IMR-90 (cell line): Measurements from ENCODE around the gene AGTPBP1. TPM values are rescaled to one million over a fixed set of nuclear protein-coding genes. Genes with fewer than 3 reads are reported as not detected.

Experiments used
- ATAC-seq: fragments of 200-7000 bp; cut with Tn5 transposase; 2 replicates; pipeline ENCODE4 v1.9.1; 2020; ENCODE audit warnings: low read depth, mild to moderate bottlenecking, moderate library complexity
- BruUV-seq: library from RNA; stranded (reverse); fragments of 400-500 nt; replicated peaks from 2 replicates; lab custom pipeline; 2021; lab: Mats Ljungman, UMichigan
- CTCF ChIA-PET: fragments of 300-600 bp; formaldehyde crosslinking; extraction: SDS; loops from one replicate; lab custom pipeline; 2021; ENCODE audit warnings: antibody characterized with exemption; lab: Yijun Ruan, JAX
- POLR2A ChIA-PET: fragments of 300-600 bp; sonication (Branson Sonifier 250); formaldehyde crosslinking; loops from one replicate; lab custom pipeline; 2022; ENCODE audit warnings: antibody characterized with exemption; ENCODE audit not compliant: unreplicated experiment; lab: Charles Lee
- DNase-seq: peaks from one replicate; pipeline ENCODE4 v3.0.0; 2013
- H2AFZ ChIP-seq: replicated peaks from 2 replicates; pipeline ENCODE3; 2013; ENCODE audit warnings: low read length, mild to moderate bottlenecking; ENCODE audit not compliant: poor library complexity
- H2AK5ac ChIP-seq: 2 replicates; pipeline ENCODE4 v1.6.1; 2013; ENCODE audit warnings: low read depth, low read length, inconsistent platforms
- H2AK9ac ChIP-seq: replicated peaks from 2 replicates; pipeline ENCODE3; 2013; ENCODE audit warnings: mild to moderate bottlenecking, low read depth, low read length, moderate library complexity; ENCODE audit not compliant: poor library complexity
- H2BK120ac ChIP-seq: 2 replicates; pipeline ENCODE4 v1.6.1; 2013; ENCODE audit warnings: low read depth, low read length, inconsistent platforms
- H2BK15ac ChIP-seq: 3 replicates; pipeline ENCODE4 v1.6.1; 2013; ENCODE audit warnings: low read depth, low read length, inconsistent platforms
- H2BK20ac ChIP-seq: 2 replicates; pipeline ENCODE4 v1.6.1; 2013; ENCODE audit warnings: low read depth, mild to moderate bottlenecking, inconsistent platforms, low read length, moderate library complexity
- H2BK5ac ChIP-seq: 2 replicates; pipeline ENCODE4 v1.6.1; 2013; ENCODE audit warnings: mild to moderate bottlenecking, low read depth, low read length, inconsistent platforms; ENCODE audit not compliant: poor library complexity, severe bottlenecking
- H3K14ac ChIP-seq: replicated peaks from 2 replicates; pipeline ENCODE4 v1.6.1; 2013; ENCODE audit warnings: low read depth, low read length, inconsistent platforms
- H3K18ac ChIP-seq: 2 replicates; pipeline ENCODE4 v1.6.1; 2013; ENCODE audit warnings: low read depth, low read length, control low read depth
- H3K23ac ChIP-seq: 2 replicates; pipeline ENCODE4 v1.6.1; 2013; ENCODE audit warnings: low read depth, low read length, inconsistent platforms
- H3K27ac ChIP-seq: 2 replicates; pipeline ENCODE4 v1.5.1; 2013; ENCODE audit warnings: mild to moderate bottlenecking, control low read depth, low read length; ENCODE audit not compliant: insufficient read depth
- H3K27me3 ChIP-seq: 2 replicates; pipeline ENCODE4 v1.6.1; 2013; ENCODE audit warnings: low read length; ENCODE audit not compliant: control insufficient read depth, insufficient read depth
- H3K36me3 ChIP-seq: 2 replicates; pipeline ENCODE4 v1.6.1; 2013; ENCODE audit warnings: low read length, mixed read lengths; ENCODE audit not compliant: control insufficient read depth, insufficient read depth
- H3K4ac ChIP-seq: 2 replicates; pipeline ENCODE4 v1.6.1; 2013; ENCODE audit warnings: low read depth, low read length, inconsistent platforms
- H3K4me1 ChIP-seq: 2 replicates; pipeline ENCODE4 v1.6.1; 2013; ENCODE audit warnings: low read length, mixed read lengths; ENCODE audit not compliant: control insufficient read depth, insufficient read depth
- H3K4me2 ChIP-seq: 2 replicates; pipeline ENCODE4 v1.6.1; 2013; ENCODE audit warnings: low read depth, mild to moderate bottlenecking, control low read depth, low read length, moderate library complexity
- H3K4me3 ChIP-seq: 2 replicates; pipeline ENCODE4 v1.5.1; 2013; ENCODE audit warnings: low read depth, mild to moderate bottlenecking, control low read depth, low read length, moderate library complexity; ENCODE audit not compliant: insufficient read depth
- H3K56ac ChIP-seq: 2 replicates; pipeline ENCODE4 v1.6.1; 2013; ENCODE audit warnings: low read length, inconsistent platforms; ENCODE audit not compliant: insufficient read depth; ENCODE audit errors: extremely low read depth
- H3K79me1 ChIP-seq, 2 experiments: 2 replicates each; pipeline ENCODE4 v1.6.1; 2013; ENCODE audit warnings: low read length in 2 of 2, inconsistent platforms in 1 of 2, low read depth in 1 of 2
- H3K9ac ChIP-seq: 2 replicates; pipeline ENCODE4 v1.6.1; 2013; ENCODE audit warnings: low read depth, low read length, control low read depth
- H3K9me1 ChIP-seq: 2 replicates; pipeline ENCODE4 v1.6.1; 2013; ENCODE audit warnings: low read length, inconsistent platforms; ENCODE audit not compliant: insufficient read depth
- H3K9me3 ChIP-seq: 2 replicates; pipeline ENCODE4 v1.6.1; 2013; ENCODE audit warnings: low read length; ENCODE audit not compliant: control insufficient read depth, insufficient read depth
- H4K20me1 ChIP-seq: 2 replicates; pipeline ENCODE4 v1.6.1; 2013; ENCODE audit warnings: low read length, inconsistent platforms; ENCODE audit not compliant: insufficient read depth
- H4K5ac ChIP-seq: 2 replicates; pipeline ENCODE4 v1.6.1; 2013; ENCODE audit warnings: mild to moderate bottlenecking, low read depth, low read length, control low read depth
- H4K8ac ChIP-seq, 2 experiments: 2 replicates each; pipeline ENCODE4 v1.6.1; 2013; ENCODE audit warnings: low read depth in 2 of 2, low read length in 2 of 2, control low read depth in 1 of 2, inconsistent platforms in 1 of 2
- H4K91ac ChIP-seq: 2 replicates; pipeline ENCODE4 v1.6.1; 2013; ENCODE audit warnings: low read depth, low read length, inconsistent platforms; ENCODE audit not compliant: insufficient read depth
- BHLHE40 ChIP-seq: fragments of 150-350 bp; IDR thresholded peaks from 2 replicates; pipeline ENCODE4 v1.6.1; 2016; ENCODE audit warnings: mild to moderate bottlenecking, low read depth, low read length
- CEBPB ChIP-seq: IDR thresholded peaks from 2 replicates; pipeline ENCODE4 v1.6.1; 2012; ENCODE audit warnings: low read depth, low read length, improper control_type of control experiment
- CHD1 ChIP-seq: IDR thresholded peaks from 2 replicates; pipeline ENCODE4 v1.6.1; 2012; ENCODE audit warnings: low read depth, low read length, improper control_type of control experiment
- CTCF ChIP-seq: conservative IDR thresholded peaks from 2 replicates; pipeline ENCODE4 v1.5.1; 2012; ENCODE audit warnings: mild to moderate bottlenecking, low read depth, low read length, improper control_type of control experiment
- ELK1 ChIP-seq: fragments of 150-350 bp; IDR thresholded peaks from 2 replicates; pipeline ENCODE4 v1.6.1; 2016; ENCODE audit warnings: low read depth, mild to moderate bottlenecking, low read length, moderate library complexity, borderline replicate concordance
- FOS ChIP-seq: fragments of 150-350 bp; IDR thresholded peaks from 2 replicates; pipeline ENCODE4 v1.6.1; 2016; ENCODE audit warnings: low read depth, low read length
- MAFK ChIP-seq: IDR thresholded peaks from 2 replicates; pipeline ENCODE4 v1.6.1; 2012; ENCODE audit warnings: low read depth, low read length, improper control_type of control experiment
- MAZ ChIP-seq: IDR thresholded peaks from 2 replicates; pipeline ENCODE4 v1.6.1; 2012; ENCODE audit warnings: low read depth, mild to moderate bottlenecking, low read length, improper control_type of control experiment, moderate library complexity, borderline replicate concordance
- MXI1 ChIP-seq: IDR thresholded peaks from 2 replicates; pipeline ENCODE4 v1.6.1; 2012; ENCODE audit warnings: low read depth, mild to moderate bottlenecking, low read length, moderate library complexity, borderline replicate concordance
- NFE2L2 ChIP-seq: fragments of 150-350 bp; IDR thresholded peaks from 2 replicates; pipeline ENCODE4 v1.6.1; 2016; ENCODE audit warnings: low read depth, mild to moderate bottlenecking, low read length
- POLR2A ChIP-seq: IDR thresholded peaks from 2 replicates; pipeline ENCODE4 v1.6.1; 2012; ENCODE audit warnings: mild to moderate bottlenecking, low read depth, low read length
- RAD21 ChIP-seq: IDR thresholded peaks from 2 replicates; pipeline ENCODE4 v1.6.1; 2012; ENCODE audit warnings: low read length, improper control_type of control experiment
- RCOR1 ChIP-seq: IDR thresholded peaks from 2 replicates; pipeline ENCODE4 v1.6.1; 2012; ENCODE audit warnings: mild to moderate bottlenecking, low read length, improper control_type of control experiment; ENCODE audit not compliant: insufficient replicate concordance
- RFX5 ChIP-seq: IDR thresholded peaks from 2 replicates; pipeline ENCODE4 v1.8.0; 2012; ENCODE audit warnings: low read depth, mild to moderate bottlenecking, low read length, moderate library complexity
- SMC3 ChIP-seq: fragments of 150-350 bp; IDR thresholded peaks from 2 replicates; pipeline ENCODE4 v1.6.1; 2016; ENCODE audit warnings: low read depth, mild to moderate bottlenecking, antibody characterized with exemption, low read length, moderate library complexity
- USF2 ChIP-seq: fragments of 150-350 bp; IDR thresholded peaks from 2 replicates; pipeline ENCODE4 v1.6.1; 2017; ENCODE audit warnings: mild to moderate bottlenecking, antibody characterized with exemption, low read length, low read depth
- dilution Hi-C: fragments of 300-500 bp; cut with HindIII; formaldehyde crosslinking; loops from one replicate; pipeline ENCODE4 v1.14.3; 2018; ENCODE audit warnings: low sequenced_read_pairs; ENCODE audit not compliant: unreplicated experiment
- in situ Hi-C: fragments of 300-500 bp; cut with MboI; formaldehyde crosslinking; loops from 3 replicates; pipeline ENCODE4 v1.14.3; 2019; ENCODE audit warnings: low sequenced_read_pairs, inconsistent platforms, mixed read lengths
- intact Hi-C: fragments of 100-400 bp; cut with micrococcal nuclease; formaldehyde crosslinking; loops from 2 replicates; pipeline ENCODE4 v1.10.0; 2022
- polyA plus RNA-seq, 3 experiments: library from polyadenylated mRNA; depleted of rRNA; stranded (reverse); fragments of >200 nt; gene quantifications; 2 replicates each; pipeline ENCODE4 v1.2.3, GENCODE V29; 2012; ENCODE audit warnings: low replicate concordance in 1 of 3
- total RNA-seq: library from RNA; depleted of rRNA; stranded (reverse); fragments of >200 nt; gene quantifications from 2 replicates; pipeline ENCODE4 v1.2.3, GENCODE V29; 2012

Gene AGTPBP1
- total and polyA plus RNA-seq, 2 of the 4 experiments (the other 2 are of a cell fraction): 3.3 to 9.0 TPM

DNA sequence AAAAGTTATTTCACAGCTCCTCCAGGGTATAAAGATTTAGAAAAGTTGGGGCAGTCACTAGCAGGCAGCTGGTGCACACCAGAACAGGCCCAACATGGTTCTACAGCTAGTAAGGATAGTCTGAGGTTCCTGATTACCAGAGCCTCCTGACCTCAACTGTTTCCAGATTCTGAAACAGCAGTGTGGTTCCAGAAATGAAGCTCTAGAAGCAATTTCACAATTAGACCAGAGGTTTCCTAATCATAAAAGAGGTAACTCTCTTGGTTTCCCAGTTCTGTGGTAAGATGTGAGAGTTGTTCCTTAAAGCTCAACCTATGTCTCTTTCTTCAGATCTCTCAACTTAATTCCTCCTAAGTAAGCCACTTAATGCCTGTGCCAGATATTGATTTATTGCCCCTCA lies 11.9 kb downstream of the AGTPBP1 start:
- H2BK15ac ChIP-seq: no peak overlapping the region
- CTCF ChIA-PET: interaction anchor here (0.7 kb wide), 1 partner anchor 1269 kb away, joined by 3 read pairs; no protein-coding TSS in a partner anchor
- H3K4me1 ChIP-seq: no peaks in the 10 kb centered on the region
- no peak overlapping the region for H2BK120ac ChIP-seq
- no peaks in the 10 kb centered on the region for H3K36me3 ChIP-seq
- no peak overlapping the region for H3K27ac ChIP-seq
- no peak for ATAC-seq
- no peaks in the 10 kb centered on the region for H3K9me3 ChIP-seq
- no peaks in the 10 kb centered on the region for H4K20me1 ChIP-seq
- no peak overlapping the region for H3K14ac ChIP-seq
- BruUV-seq: no TSS peak
- H4K5ac ChIP-seq: no peak overlapping the region
- POLR2A ChIA-PET: no interaction called here
- H4K8ac ChIP-seq: no peak overlapping the region
- H3K18ac ChIP-seq: no peak overlapping the region
- no peak overlapping the region for H3K9ac ChIP-seq
- intact Hi-C loops (no loop called here), in situ Hi-C loops (no loop called here), dilution Hi-C loops (no loop called here)
- DNase-seq: no peak
- H4K91ac ChIP-seq: no peak overlapping the region
- no peak overlapping the region for H2AFZ ChIP-seq
- H2AK5ac ChIP-seq: no peak overlapping the region
- no peak overlapping the region for H3K4me2 ChIP-seq
- no peaks in the 10 kb centered on the region for H3K27me3 ChIP-seq
- H2BK5ac ChIP-seq: no peak overlapping the region
- no peak overlapping the region for H2AK9ac ChIP-seq
- H2BK20ac ChIP-seq: no peak overlapping the region
- no peak overlapping the region for H3K4me3 ChIP-seq
- peaks cover 2 to 4% of the 10 kb centered on the region in 2 experiments; a peak in 2 of 4 replicates for H3K79me1 ChIP-seq
- no peak overlapping the region for H3K56ac ChIP-seq
- no peak overlapping the region for H3K4ac ChIP-seq
- no peak overlapping the region for H3K23ac ChIP-seq
- H3K9me1 ChIP-seq: no peaks in the 10 kb centered on the region
- no peak for TF ChIP-seq NFE2L2
- TF ChIP-seq BHLHE40: no peak
- no peak for TF ChIP-seq CHD1
- TF ChIP-seq ELK1: no peak
- TF ChIP-seq USF2: no peak
- TF ChIP-seq MAFK: no peak
- TF ChIP-seq FOS: no peak
- TF ChIP-seq CEBPB: no peak
- no peak for TF ChIP-seq MAZ
- TF ChIP-seq RAD21: no peak
- no peak for TF ChIP-seq RCOR1
- TF ChIP-seq MXI1: no peak
- no peak for TF ChIP-seq CTCF
- TF ChIP-seq RFX5: no peak
- TF ChIP-seq SMC3: no peak
- TF ChIP-seq POLR2A: no peak
